Measurements from ENCODE around the gene PLD4. TPM values are rescaled to one million over a fixed set of nuclear protein-coding genes. Genes with fewer than 3 reads are reported as not detected.

PLD4 gene
- total RNA-seq, 1 experiment from 2014 or later: not detected

Other genes with a start within 250 kb of the PLD4 start
- gene INF2, start 235.3 kb upstream of the PLD4 start, total RNA-seq (2014; rRNA removed; shearing (Covaris generic)): 293 and 322 TPM in 2 replicates
- 2.1 and 8.3 TPM in 2 replicates for gene ADSS1, start 200.7 kb upstream of the PLD4 start, total RNA-seq (2014; rRNA removed; shearing (Covaris generic))
- 243 and 250 TPM in 2 replicates for gene SIVA1, start 171.7 kb upstream of the PLD4 start, total RNA-seq (2014; rRNA removed; shearing (Covaris generic))
- gene AKT1, start 129.1 kb upstream of the PLD4 start, total RNA-seq (2014; rRNA removed; shearing (Covaris generic)): 161 and 168 TPM in 2 replicates
- 12.1 and 17.2 TPM in 2 replicates for gene ZBTB42, start 123.8 kb upstream of the PLD4 start, total RNA-seq (2014; rRNA removed; shearing (Covaris generic))
- 69.3 and 78.1 TPM in 2 replicates for gene CEP170B, start 59.6 kb upstream of the PLD4 start, total RNA-seq (2014; rRNA removed; shearing (Covaris generic))
- 1.5 and 1.6 TPM in 2 replicates for gene AHNAK2, start 53.5 kb downstream of the PLD4 start, total RNA-seq (2014; rRNA removed; shearing (Covaris generic))
- 9.8 and 11.6 TPM in 2 replicates for gene CLBA1, start 60.9 kb downstream of the PLD4 start, total RNA-seq (2014; rRNA removed; shearing (Covaris generic))
- 45.4 and 45.7 TPM in 2 replicates for gene CDCA4, start 96.2 kb downstream of the PLD4 start, total RNA-seq (2014; rRNA removed; shearing (Covaris generic))
- gene GPR132, start 140.6 kb downstream of the PLD4 start, total RNA-seq (2014; rRNA removed; shearing (Covaris generic)): not detected in 2 replicates
- gene JAG2, start 243.9 kb downstream of the PLD4 start, total RNA-seq (2014; rRNA removed; shearing (Covaris generic)): 10.6 and 16.0 TPM in 2 replicates